CD4-positive, CD25-positive, alpha-beta regulatory T cell (primary cell): ENCODE results near the gene FLNB. TPM values are rescaled to one million over a fixed set of nuclear protein-coding genes. Genes with fewer than 3 reads are reported as not detected.
"Not testable (repeated sequence)": the region's sequence is repeated elsewhere in the genome, so short reads cannot be mapped to it uniquely, and the experiment has no call there.

ENCODE experiments used
- ATAC-seq, 2 donors: fragments of 150-1000 bp; cut with Tn5 transposase; one replicate each; pipeline ENCODE4 v1.10.0; 2021; ENCODE audit warnings: low read depth in 2 of 2, moderate number of reproducible peaks in 2 of 2, moderate library complexity in 1 of 2
- DNase-seq, 3 donors: peaks; one replicate each; pipeline versions ENCODE4 v3.0.0 to v3.0.0-alpha.2; 2012 to 2022; ENCODE audit warnings: mixed read lengths in 1 of 3
- H3K27ac ChIP-seq: one replicate; pipeline ENCODE4 v1.7.0; 2013; ENCODE audit warnings: mild to moderate bottlenecking, low read length; ENCODE audit not compliant: insufficient read depth, poor library complexity, severe bottlenecking
- H3K27me3 ChIP-seq: one replicate; pipeline ENCODE4 v1.7.0; 2013; ENCODE audit warnings: low read length; ENCODE audit not compliant: control insufficient read depth, insufficient read depth
- H3K36me3 ChIP-seq: one replicate; pipeline ENCODE4 v1.7.0; 2013; ENCODE audit warnings: mild to moderate bottlenecking, low read length, moderate library complexity; ENCODE audit not compliant: control insufficient read depth, insufficient read depth
- H3K4me1 ChIP-seq: 2 replicates; pipeline ENCODE4 v1.7.0; 2013; ENCODE audit warnings: mild to moderate bottlenecking, low read length; ENCODE audit not compliant: insufficient read depth, control insufficient read depth, poor library complexity, severe bottlenecking
- H3K4me3 ChIP-seq: one replicate; pipeline ENCODE4 v1.7.0; 2013; ENCODE audit warnings: low read depth, mild to moderate bottlenecking, low read length, moderate library complexity
- H3K9me3 ChIP-seq, 2 experiments: 1 replicate in 1 of 2; 2 replicates in 1 of 2; pipeline ENCODE4 v1.7.0; 2013; ENCODE audit warnings: low read length in 2 of 2, mild to moderate bottlenecking in 1 of 2, moderate library complexity in 1 of 2; ENCODE audit not compliant: control insufficient read depth in 2 of 2
- H3K27ac Mint-ChIP-seq, 3 donors: one replicate each; pipeline ENCODE4 v1.8.0; 2020 to 2022; ENCODE audit warnings: mild to moderate bottlenecking in 3 of 3, mixed read lengths in 3 of 3, moderate library complexity in 2 of 3
- H3K27me3 Mint-ChIP-seq: one replicate; pipeline ENCODE4 v1.8.0; 2022; ENCODE audit warnings: mild to moderate bottlenecking, mixed read lengths
- H3K36me3 Mint-ChIP-seq: one replicate; pipeline ENCODE4 v1.8.0; 2020; ENCODE audit warnings: mixed read lengths
- H3K4me1 Mint-ChIP-seq, 4 donors: one replicate each; pipeline ENCODE4 v1.8.0; 2020 to 2022; ENCODE audit warnings: mixed read lengths in 4 of 4, mild to moderate bottlenecking in 1 of 4
- H3K4me3 Mint-ChIP-seq, 4 donors: one replicate each; pipeline ENCODE4 v1.8.0; 2020 to 2022; ENCODE audit warnings: mild to moderate bottlenecking in 4 of 4, mixed read lengths in 4 of 4, moderate library complexity in 3 of 4
- H3K9me3 Mint-ChIP-seq, 7 donors: one replicate each; pipeline ENCODE4 v1.8.0; 2020 to 2022; ENCODE audit warnings: mixed read lengths in 7 of 7, mild to moderate bottlenecking in 3 of 7, moderate library complexity in 2 of 7
- polyA plus RNA-seq, 4 donors: library from polyadenylated mRNA; unstranded; fragments of 300-500 nt; fragmentation: Illumina TruSeq; gene quantifications; one replicate each; pipeline ENCODE4 v1.2.3, GENCODE V29; 2021
- total RNA-seq: library from RNA; stranded (reverse); gene quantifications from one replicate; pipeline ENCODE4 v1.2.3, GENCODE V29; 2022

Gene FLNB
- total and polyA plus RNA-seq, 5 donors from 2014 or later, result 8.9 to 40.8 (median 14.5) TPM

DNA sequence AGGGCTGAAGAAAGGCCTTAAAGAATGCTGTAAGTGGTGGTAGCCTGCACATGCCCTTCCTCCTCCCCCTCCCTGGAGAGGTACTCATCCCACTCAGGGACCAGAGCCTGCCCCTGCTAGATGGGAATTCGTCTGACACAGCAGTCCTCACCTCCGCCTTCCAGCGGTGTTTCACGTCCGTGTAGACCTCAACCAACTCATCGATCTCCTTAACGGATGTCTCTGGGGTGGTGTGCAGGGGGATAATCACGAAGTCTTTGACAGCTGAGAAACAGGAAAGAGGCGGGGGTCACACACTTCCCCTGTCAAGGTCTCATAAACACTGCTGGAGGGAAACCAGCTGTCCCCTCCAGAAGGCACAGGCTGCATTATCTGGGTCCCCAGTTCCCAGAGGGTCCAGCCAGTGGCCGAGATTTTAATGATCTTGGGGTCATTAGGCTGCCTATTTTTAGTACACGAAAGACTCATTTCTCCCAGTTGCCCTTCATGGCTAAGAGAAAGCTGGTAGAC lies 192.7 kb downstream of the FLNB start:
- DNase-seq, result peak in 1 of 3 donors; percentile 47
- ATAC-seq, result no peak
- no peaks in the 10 kb centered on the region for H3K9me3 ChIP-seq
- H3K36me3 ChIP-seq, result no peaks in the 10 kb centered on the region
- no peaks in the 10 kb centered on the region for H3K4me1 ChIP-seq
- Mint-ChIP-seq H3K27ac (no peak overlapping the region), H3K4me3 (no peak overlapping the region), H3K36me3 (no peaks in the 10 kb centered on the region), H3K9me3 (peaks cover 0 to 12% (median 2%) of the 10 kb centered on the region in 7 donors), H3K27me3 (peaks cover 25% of the 10 kb centered on the region), H3K4me1 (peaks cover 0 to 6% (median 0%) of the 10 kb centered on the region in 4 donors)
- H3K4me3 ChIP-seq, result no peak overlapping the region
- no peak overlapping the region for H3K27ac ChIP-seq
- H3K27me3 ChIP-seq, result peaks cover 5% of the 10 kb centered on the region

DNA sequence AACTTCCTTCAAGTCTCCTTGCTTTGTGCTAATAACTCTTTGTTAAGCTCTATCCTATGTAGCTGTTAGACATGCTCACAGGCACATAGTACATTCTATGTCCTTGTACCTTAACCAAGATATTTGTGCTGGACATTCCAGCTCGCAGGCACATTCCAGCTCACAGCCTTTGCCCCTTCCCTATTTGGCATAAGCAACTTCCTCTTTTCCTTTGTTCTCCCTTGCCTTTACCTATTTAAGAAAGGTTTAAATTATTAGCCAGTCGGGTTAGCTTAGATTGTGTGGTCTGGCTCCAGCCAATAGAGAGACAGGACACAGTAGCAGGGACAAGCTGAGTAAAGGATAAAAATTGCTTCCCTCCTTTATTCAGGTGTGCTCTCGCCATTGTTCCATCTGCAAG lies 193.2 kb downstream of the FLNB start:
- DNase-seq, H3K27ac Mint-ChIP-seq, H3K4me3 ChIP-seq, ATAC-seq, H3K9me3 ChIP-seq, H3K36me3 ChIP-seq, H3K27me3 ChIP-seq, H3K4me3 Mint-ChIP-seq, H3K27ac ChIP-seq, H3K4me1 Mint-ChIP-seq, H3K36me3 Mint-ChIP-seq, H3K4me1 ChIP-seq: not testable (repeated sequence)
- H3K9me3 Mint-ChIP-seq, result peaks cover 0 to 12% (median 2%) of the 10 kb centered on the region in 7 donors
- H3K27me3 Mint-ChIP-seq, result peaks cover 25% of the 10 kb centered on the region

DNA sequence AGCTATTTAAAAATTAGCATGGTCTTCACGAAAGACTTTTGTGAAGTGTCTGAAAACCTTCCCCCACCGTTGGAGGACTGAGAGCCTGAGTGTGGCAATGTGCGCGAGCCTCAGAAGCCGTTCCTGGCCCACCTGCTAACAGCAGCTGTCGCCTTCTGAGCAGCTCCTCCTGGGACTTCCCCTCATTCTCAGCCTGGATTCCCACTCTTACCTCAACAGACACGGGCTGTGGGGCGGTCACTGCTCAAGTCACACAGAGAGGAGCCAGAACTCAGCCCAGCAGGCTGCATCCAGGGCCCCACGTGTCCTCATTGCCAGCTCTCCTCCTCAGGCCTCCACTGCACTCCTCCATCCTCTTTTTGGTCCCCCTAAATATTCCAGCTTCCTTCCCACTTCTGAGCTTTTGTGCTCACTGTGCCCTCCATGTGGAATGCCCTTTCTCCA lies 194.7 kb downstream of the FLNB start:
- no peaks in the 10 kb centered on the region for H3K36me3 Mint-ChIP-seq
- no peaks in the 10 kb centered on the region for H3K9me3 ChIP-seq
- no peak overlapping the region for H3K4me3 ChIP-seq
- DNase-seq (no peak), ATAC-seq (no peak)
- peak overlapping the region in 1 of 3 donors; percentile 69 for H3K27ac Mint-ChIP-seq
- H3K4me1 ChIP-seq, result no peaks in the 10 kb centered on the region
- H3K27me3 Mint-ChIP-seq, result peaks cover 25% of the 10 kb centered on the region
- no peaks in the 10 kb centered on the region for H3K36me3 ChIP-seq
- H3K27me3 ChIP-seq, result peaks cover 5% of the 10 kb centered on the region
- no peak overlapping the region for H3K4me3 Mint-ChIP-seq
- H3K27ac ChIP-seq, result no peak overlapping the region
- peaks cover 0 to 12% (median 5%) of the 10 kb centered on the region in 7 donors for H3K9me3 Mint-ChIP-seq
- peaks cover 0 to 6% (median 0%) of the 10 kb centered on the region in 4 donors for H3K4me1 Mint-ChIP-seq

DNA sequence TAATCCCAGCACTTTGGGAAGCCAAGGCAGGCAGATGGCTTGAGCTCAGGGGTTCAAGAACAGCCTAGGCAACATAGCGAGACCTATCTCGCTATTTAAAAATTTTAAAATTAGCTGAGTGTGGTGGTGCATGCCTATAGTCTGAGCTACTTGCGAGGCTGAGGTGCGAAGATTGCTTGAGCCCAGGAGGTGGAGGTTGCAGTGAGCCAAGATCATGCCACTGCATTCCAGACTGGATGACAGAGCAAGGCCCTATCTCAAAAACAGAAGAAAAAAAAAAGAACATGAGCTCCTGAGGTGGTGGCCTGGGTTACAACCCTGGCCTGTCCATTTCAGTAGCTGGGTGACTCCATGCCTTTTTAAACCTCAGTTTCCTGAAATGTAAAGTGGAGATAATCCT lies 195.3 kb downstream of the FLNB start:
- no peak for ATAC-seq
- H3K4me3 Mint-ChIP-seq, result no peak overlapping the region
- peaks cover 5% of the 10 kb centered on the region for H3K27me3 ChIP-seq
- no peaks in the 10 kb centered on the region for H3K4me1 ChIP-seq
- peaks cover 0 to 12% (median 5%) of the 10 kb centered on the region in 7 donors for H3K9me3 Mint-ChIP-seq
- H3K4me3 ChIP-seq, result no peak overlapping the region
- no peak for DNase-seq
- H3K9me3 ChIP-seq, result no peaks in the 10 kb centered on the region
- H3K27ac Mint-ChIP-seq, result peak overlapping the region in 1 of 3 donors; percentile 69
- no peaks in the 10 kb centered on the region for H3K36me3 ChIP-seq
- H3K27ac ChIP-seq, result no peak overlapping the region
- peaks cover 0 to 6% (median 0%) of the 10 kb centered on the region in 4 donors for H3K4me1 Mint-ChIP-seq
- no peaks in the 10 kb centered on the region for H3K36me3 Mint-ChIP-seq
- H3K27me3 Mint-ChIP-seq, result peaks cover 25% of the 10 kb centered on the region

DNA sequence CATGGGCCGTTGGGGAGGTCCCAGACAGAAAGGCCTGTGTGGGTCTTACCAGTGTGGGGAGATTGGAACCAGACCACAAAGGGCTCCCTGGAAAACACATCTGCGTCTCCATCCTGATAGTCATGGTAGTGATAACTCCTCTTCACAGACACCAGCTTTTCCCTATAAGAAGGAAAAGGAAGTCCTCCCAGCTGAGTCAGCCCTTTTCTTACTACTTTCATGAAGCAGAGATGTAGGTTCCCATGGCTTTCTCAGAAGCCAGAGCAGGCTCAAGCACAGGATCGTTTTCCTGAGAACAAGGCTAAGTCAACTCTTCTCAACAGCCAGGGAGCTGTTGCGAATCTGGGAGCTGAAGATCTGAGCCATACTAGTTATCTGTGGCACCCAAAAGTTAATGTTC lies 196.5 kb downstream of the FLNB start:
- Mint-ChIP-seq H3K4me3 (no peak overlapping the region), H3K4me1 (peaks cover 0 to 6% (median 0%) of the 10 kb centered on the region in 4 donors), H3K27ac (no peak overlapping the region), H3K9me3 (peaks cover 0 to 12% (median 5%) of the 10 kb centered on the region in 7 donors), H3K27me3 (peaks cover 29% of the 10 kb centered on the region), H3K36me3 (no peaks in the 10 kb centered on the region)
- ATAC-seq (no peak), DNase-seq (no peak)
- Histone ChIP-seq H3K9me3 (no peaks in the 10 kb centered on the region), H3K27me3 (peaks cover 7% of the 10 kb centered on the region), H3K4me1 (no peaks in the 10 kb centered on the region), H3K36me3 (no peaks in the 10 kb centered on the region), H3K4me3 (no peak overlapping the region), H3K27ac (no peak overlapping the region)

DNA sequence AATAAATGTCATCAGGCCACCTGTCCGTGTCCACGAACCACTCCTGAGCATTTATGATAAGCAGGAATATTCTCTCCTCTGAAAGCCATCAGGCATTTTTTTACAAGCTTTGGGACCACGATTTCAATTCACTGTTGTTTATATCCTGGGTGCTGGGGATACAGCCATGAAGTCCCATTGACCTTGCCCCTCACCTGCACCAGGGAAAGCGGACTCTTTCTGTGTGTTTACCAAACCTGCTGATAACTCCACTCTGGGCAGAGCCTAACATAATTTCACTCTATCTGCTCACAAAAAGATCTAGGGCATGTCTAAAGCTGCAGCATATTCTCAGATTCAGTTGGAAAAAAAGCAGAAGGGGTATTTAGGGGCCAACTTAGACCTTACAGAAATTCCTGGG lies 197.8 kb downstream of the FLNB start:
- Histone ChIP-seq H3K36me3 (no peaks in the 10 kb centered on the region), H3K9me3 (no peaks in the 10 kb centered on the region), H3K27me3 (peaks cover 4% of the 10 kb centered on the region), H3K4me3 (no peak overlapping the region), H3K4me1 (no peaks in the 10 kb centered on the region), H3K27ac (no peak overlapping the region)
- Mint-ChIP-seq H3K27ac (no peak overlapping the region), H3K4me1 (peaks cover 0 to under 1% (median 0%) of the 10 kb centered on the region in 4 donors), H3K4me3 (no peak overlapping the region), H3K27me3 (peaks cover 23% of the 10 kb centered on the region), H3K9me3 (peaks cover 0 to 12% (median 4%) of the 10 kb centered on the region in 7 donors), H3K36me3 (no peaks in the 10 kb centered on the region)
- DNase-seq (no peak), ATAC-seq (no peak)

DNA sequence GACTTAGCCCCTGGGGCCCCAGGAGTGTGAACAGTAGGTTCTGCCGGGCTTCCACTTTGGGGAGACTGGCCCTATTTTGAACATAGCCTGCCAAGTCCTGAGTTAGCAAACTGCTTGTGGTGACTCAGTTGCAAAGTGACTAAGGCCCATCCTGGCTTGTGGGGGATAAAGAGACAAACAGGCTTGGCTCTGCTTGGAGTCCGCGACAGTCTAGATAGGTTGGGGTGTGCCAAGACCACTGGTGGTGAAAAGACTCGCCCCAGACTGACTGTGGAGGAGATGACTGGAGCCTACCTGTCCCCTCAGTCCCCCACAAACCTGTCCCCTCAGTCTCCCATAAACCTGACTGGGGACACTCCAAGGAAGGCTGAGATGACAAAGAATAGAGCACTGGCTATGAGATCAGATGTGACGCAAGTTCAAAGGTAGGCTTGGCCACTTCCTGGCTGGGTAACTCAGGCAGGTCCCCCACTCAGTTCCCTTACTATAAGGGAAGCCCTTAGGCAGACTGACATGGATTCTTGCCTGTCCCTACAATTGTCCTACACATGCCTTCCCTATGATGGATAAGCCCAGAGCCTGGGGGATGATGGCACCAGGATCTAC lies 198.3 kb downstream of the FLNB start:
- Mint-ChIP-seq H3K27me3 (peaks cover 22% of the 10 kb centered on the region), H3K4me3 (no peak overlapping the region), H3K36me3 (no peaks in the 10 kb centered on the region), H3K9me3 (peaks cover 0 to 9% (median 4%) of the 10 kb centered on the region in 7 donors), H3K27ac (no peak overlapping the region), H3K4me1 (no peaks in the 10 kb centered on the region)
- H3K36me3 ChIP-seq, result no peaks in the 10 kb centered on the region
- DNase-seq (peak in 1 of 3 donors; percentile 27), ATAC-seq (peak; percentile 49 to 59)
- H3K4me1 ChIP-seq, result no peaks in the 10 kb centered on the region
- H3K9me3 ChIP-seq, result no peaks in the 10 kb centered on the region
- no peak overlapping the region for H3K4me3 ChIP-seq
- no peak overlapping the region for H3K27ac ChIP-seq
- H3K27me3 ChIP-seq, result peaks cover 4% of the 10 kb centered on the region

DNA sequence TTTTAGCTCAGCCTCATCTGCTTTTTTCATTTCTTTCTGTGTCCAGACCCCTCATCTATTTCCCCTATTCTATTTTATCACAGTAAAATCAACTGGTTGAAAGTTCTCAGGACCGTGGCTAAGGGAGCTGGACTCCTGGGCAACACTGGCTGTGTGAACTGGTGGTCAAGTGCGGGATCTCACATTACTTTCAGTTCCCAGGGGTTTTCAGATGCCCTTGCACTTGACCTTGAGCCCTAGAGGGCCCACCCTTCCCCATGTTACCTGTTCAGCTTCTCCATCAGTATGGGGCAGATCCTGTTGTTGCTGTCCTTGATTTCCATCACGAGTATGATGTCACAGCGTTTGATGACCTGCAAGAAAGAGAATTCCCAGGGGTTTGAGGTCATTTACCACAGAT lies 199.7 kb downstream of the FLNB start:
- Histone ChIP-seq H3K27me3 (peaks cover 4% of the 10 kb centered on the region), H3K4me1 (no peaks in the 10 kb centered on the region), H3K9me3 (no peaks in the 10 kb centered on the region), H3K36me3 (no peaks in the 10 kb centered on the region), H3K27ac (no peak overlapping the region), H3K4me3 (no peak overlapping the region)
- no peak overlapping the region for H3K27ac Mint-ChIP-seq
- H3K27me3 Mint-ChIP-seq, result peaks cover 14% of the 10 kb centered on the region
- no peaks in the 10 kb centered on the region for H3K4me1 Mint-ChIP-seq
- no peak for DNase-seq
- no peak overlapping the region for H3K4me3 Mint-ChIP-seq
- no peaks in the 10 kb centered on the region for H3K36me3 Mint-ChIP-seq
- ATAC-seq, result no peak
- peaks cover 0 to 5% (median 0%) of the 10 kb centered on the region in 7 donors for H3K9me3 Mint-ChIP-seq
